Spleen (tissue), 7 donors: ENCODE measurements around the gene SLIT3.

Experiments
- POLR2A ChIP-seq, 3 donors: fragments of 450-650 bp; IDR thresholded peaks; one replicate each; pipeline ENCODE4 v1.5.1; 2017; ENCODE audit warnings: antibody characterized with exemption in 3 of 3, mild to moderate bottlenecking in 1 of 3
- TF ChIP-seq, protein P1 (sequence below), 11 experiments: fragments of 200-600 bp in 7 of 11; fragments of 450-650 bp in 4 of 11; sonication (generic) in 4 of 11; IDR thresholded peaks in 8 of 11; conservative IDR thresholded peaks in 3 of 11; 1 replicate in 7 of 11; 2 replicates in 4 of 11; pipeline versions ENCODE4 v1.4.0 to v1.8.0; 2016 to 2021; ENCODE audit warnings: antibody characterized with exemption in 11 of 11, inconsistent platforms in 4 of 11, mild to moderate bottlenecking in 1 of 11
- donor health status: DM: no; HTN: no; CAD: no; lungs with moderate emphysema.
- donor health status: DM: no; HTN: no; CAD: no.
- donor health status: DM: no; HTN: no; CAD: no.

DNA sequence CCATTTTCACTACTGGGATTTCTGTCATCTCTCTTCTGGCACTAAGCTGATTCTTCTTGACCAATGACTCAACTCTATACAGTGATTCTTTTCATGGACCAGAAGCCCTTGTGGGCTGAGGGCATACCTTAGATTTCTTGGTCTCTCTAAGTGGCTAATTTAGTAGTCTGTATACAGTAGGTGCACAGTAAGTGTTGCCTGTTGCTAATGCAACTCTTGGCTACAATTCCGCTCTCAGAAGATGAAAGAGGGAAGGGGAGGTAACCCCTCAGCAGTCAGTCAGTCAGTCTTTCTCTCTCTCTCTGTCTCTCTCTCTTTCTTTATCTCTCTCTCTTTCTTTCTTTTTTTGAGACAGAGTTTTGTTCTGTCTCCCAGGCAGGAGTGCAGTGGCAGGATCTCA is 606.6 kb downstream of the SLIT3 start:
- TF ChIP-seq, protein P1, sequence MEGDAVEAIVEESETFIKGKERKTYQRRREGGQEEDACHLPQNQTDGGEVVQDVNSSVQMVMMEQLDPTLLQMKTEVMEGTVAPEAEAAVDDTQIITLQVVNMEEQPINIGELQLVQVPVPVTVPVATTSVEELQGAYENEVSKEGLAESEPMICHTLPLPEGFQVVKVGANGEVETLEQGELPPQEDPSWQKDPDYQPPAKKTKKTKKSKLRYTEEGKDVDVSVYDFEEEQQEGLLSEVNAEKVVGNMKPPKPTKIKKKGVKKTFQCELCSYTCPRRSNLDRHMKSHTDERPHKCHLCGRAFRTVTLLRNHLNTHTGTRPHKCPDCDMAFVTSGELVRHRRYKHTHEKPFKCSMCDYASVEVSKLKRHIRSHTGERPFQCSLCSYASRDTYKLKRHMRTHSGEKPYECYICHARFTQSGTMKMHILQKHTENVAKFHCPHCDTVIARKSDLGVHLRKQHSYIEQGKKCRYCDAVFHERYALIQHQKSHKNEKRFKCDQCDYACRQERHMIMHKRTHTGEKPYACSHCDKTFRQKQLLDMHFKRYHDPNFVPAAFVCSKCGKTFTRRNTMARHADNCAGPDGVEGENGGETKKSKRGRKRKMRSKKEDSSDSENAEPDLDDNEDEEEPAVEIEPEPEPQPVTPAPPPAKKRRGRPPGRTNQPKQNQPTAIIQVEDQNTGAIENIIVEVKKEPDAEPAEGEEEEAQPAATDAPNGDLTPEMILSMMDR (IDR thresholded peaks at IDR 0.05 in 8 of 11, conservative IDR thresholded peaks at IDR 0.05 in 3 of 11) = no peak
- TF ChIP-seq POLR2A (IDR thresholded peaks at IDR 0.05) = no peak
